Neuronal stem cell (in vitro differentiated cells): Measurements from ENCODE around the gene PLA2G4C.

ENCODE experiments used
- DNase-seq: peaks from one replicate; pipeline ENCODE4 v3.0.0-alpha.2; 2013; ENCODE audit warnings: low spot score
- H2AFZ ChIP-seq: one replicate; pipeline ENCODE4 v1.6.1; 2013; ENCODE audit warnings: mild to moderate bottlenecking, low read length, inconsistent platforms
- H2AK5ac ChIP-seq: 2 replicates; pipeline ENCODE4 v1.6.1; 2013; ENCODE audit warnings: low read depth, mild to moderate bottlenecking, inconsistent platforms, low read length, moderate library complexity, mixed read lengths
- H2BK120ac ChIP-seq: 2 replicates; pipeline ENCODE4 v1.6.1; 2013; ENCODE audit warnings: low read depth, mild to moderate bottlenecking, inconsistent platforms, low read length, moderate library complexity, mixed read lengths
- H2BK12ac ChIP-seq: one replicate; pipeline ENCODE4 v1.6.1; 2013; ENCODE audit warnings: low read length, inconsistent platforms
- H2BK15ac ChIP-seq: 2 replicates; pipeline ENCODE4 v1.6.1; 2013; ENCODE audit warnings: mild to moderate bottlenecking, low read length, inconsistent platforms, mixed read lengths
- H2BK5ac ChIP-seq: one replicate; pipeline ENCODE4 v1.6.1; 2013; ENCODE audit warnings: inconsistent platforms, mild to moderate bottlenecking, low read length, moderate library complexity
- H3K14ac ChIP-seq: one replicate; pipeline ENCODE4 v1.6.1; 2013; ENCODE audit warnings: low read length, inconsistent platforms
- H3K18ac ChIP-seq: 2 replicates; pipeline ENCODE4 v1.6.1; 2013; ENCODE audit warnings: low read length, inconsistent platforms
- H3K23ac ChIP-seq: 2 replicates; pipeline ENCODE4 v1.6.1; 2013; ENCODE audit warnings: low read depth, mild to moderate bottlenecking, mixed read lengths, low read length, inconsistent platforms; ENCODE audit not compliant: poor library complexity
- H3K27ac ChIP-seq: replicated peaks from 3 replicates; pipeline ENCODE4 v1.5.1; 2013; ENCODE audit warnings: low read length, inconsistent platforms
- H3K27me3 ChIP-seq, 3 experiments: 2 replicates each; pipeline ENCODE4 v1.6.1; 2013; ENCODE audit warnings: low read length in 3 of 3, mild to moderate bottlenecking in 2 of 3, inconsistent platforms in 1 of 3, low read depth in 1 of 3, mixed read lengths in 1 of 3, moderate library complexity in 1 of 3; ENCODE audit not compliant: control insufficient read depth in 3 of 3, insufficient read depth in 3 of 3
- H3K36me3 ChIP-seq, 2 donors: replicated peaks in 1 of 2; 2 replicates each; pipeline ENCODE4 v1.6.1; 2013; ENCODE audit warnings: low read length in 2 of 2; ENCODE audit not compliant: control insufficient read depth in 2 of 2, insufficient read depth in 2 of 2
- H3K4ac ChIP-seq: 2 replicates; pipeline ENCODE4 v1.6.1; 2013; ENCODE audit warnings: inconsistent platforms, mild to moderate bottlenecking, low read length, moderate library complexity
- H3K4me1 ChIP-seq, 2 donors: 1 replicate in 1 of 2; 2 replicates in 1 of 2; pipeline ENCODE4 v1.6.1; 2013; ENCODE audit warnings: low read length in 2 of 2, low read depth in 1 of 2; ENCODE audit not compliant: control insufficient read depth in 2 of 2, insufficient read depth in 1 of 2
- H3K4me2 ChIP-seq: one replicate; pipeline ENCODE4 v1.6.1; 2013; ENCODE audit warnings: mild to moderate bottlenecking, low read length, inconsistent platforms; ENCODE audit not compliant: insufficient read depth, poor library complexity, severe bottlenecking
- H3K4me3 ChIP-seq, 2 donors: 2 replicates each; pipeline ENCODE4 v1.5.1; 2013; ENCODE audit warnings: low read length in 2 of 2, mild to moderate bottlenecking in 2 of 2, inconsistent platforms in 1 of 2, moderate library complexity in 1 of 2
- H3K79me1 ChIP-seq: one replicate; pipeline ENCODE4 v1.6.1; 2013; ENCODE audit warnings: low read depth, mild to moderate bottlenecking, inconsistent platforms, low read length, moderate library complexity
- H3K9ac ChIP-seq: one replicate; pipeline ENCODE4 v1.6.1; 2013; ENCODE audit warnings: mild to moderate bottlenecking, low read depth, low read length, inconsistent platforms; ENCODE audit not compliant: poor library complexity
- H3K9me3 ChIP-seq, 2 donors: replicated peaks in 1 of 2; 2 replicates each; pipeline versions ENCODE3 to v1.6.1; 2013; ENCODE audit warnings: low read length in 2 of 2, mild to moderate bottlenecking in 2 of 2, inconsistent platforms in 1 of 2, low read depth in 1 of 2, mixed read lengths in 1 of 2, moderate library complexity in 1 of 2; ENCODE audit not compliant: control insufficient read depth in 2 of 2, insufficient read depth in 1 of 2
- H4K8ac ChIP-seq: one replicate; pipeline ENCODE4 v1.6.1; 2013; ENCODE audit warnings: low read depth, mild to moderate bottlenecking, inconsistent platforms, low read length, moderate library complexity
- H4K91ac ChIP-seq: one replicate; pipeline ENCODE4 v1.6.1; 2013; ENCODE audit warnings: low read length, low read depth, mild to moderate bottlenecking, inconsistent platforms; ENCODE audit not compliant: poor library complexity
- WGBS, 2 donors: extraction: QIAGEN DNeasy Blood & Tissue Kit; methylation state at CpG; one replicate each; pipeline ENCODE4 v1.1.7; 2013; ENCODE audit warnings: missing lambda C conversion rate in 2 of 2, mixed read lengths in 1 of 2; ENCODE audit not compliant: insufficient read length in 2 of 2, insufficient replicate concordance in 1 of 2; ENCODE audit errors: extremely low coverage in 2 of 2; 5-methylcytosine and 5-hydroxymethylcytosine counted together

Gene PLA2G4C

DNA sequence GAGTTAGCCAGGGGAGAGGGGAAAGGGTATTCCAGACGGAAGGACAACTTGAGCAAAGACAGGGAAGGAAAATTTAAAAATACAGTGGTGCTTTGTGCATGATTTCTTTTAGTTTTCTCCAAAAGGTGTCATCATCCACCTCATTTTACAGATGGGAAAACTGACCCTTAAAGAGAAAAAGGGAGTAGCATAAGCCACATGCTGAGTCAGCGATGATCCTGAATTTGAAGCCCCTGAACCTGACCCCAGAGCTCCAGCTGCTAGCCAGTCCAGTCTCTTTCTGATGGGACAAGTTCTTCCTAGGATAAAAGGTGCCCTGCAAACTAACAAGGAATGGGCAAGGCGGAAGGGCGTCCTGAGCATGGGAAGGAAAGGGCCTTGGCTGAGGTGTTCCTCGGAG is 77.0 kb downstream of the PLA2G4C start:
- Histone ChIP-seq H2AK5ac (no peak overlapping the region), H2AFZ (no peak overlapping the region), H3K9ac (no peak overlapping the region), H3K9me3 (no peaks in the 10 kb centered on the region), H2BK15ac (no peak overlapping the region), H3K79me1 (no peaks in the 10 kb centered on the region), H3K23ac (no peak overlapping the region), H3K27me3 (no peaks in the 10 kb centered on the region), H3K4ac (no peak overlapping the region), H3K18ac (no peak overlapping the region), H3K4me2 (no peak overlapping the region), H2BK120ac (no peak overlapping the region), H2BK5ac (no peak overlapping the region), H3K14ac (no peak overlapping the region), H2BK12ac (no peak overlapping the region), H4K8ac (no peak overlapping the region), H4K91ac (no peak overlapping the region), H3K27ac (no peak overlapping the region), H3K4me1 (no peaks in the 10 kb centered on the region), H3K36me3 (no peaks in the 10 kb centered on the region), H3K4me3 (no peak overlapping the region)
- WGBS, 2 donors, result no CpG with 5 or more reads among the region's 5 CpGs
- no peak for DNase-seq

- no CpG with 5 or more reads among the region's 10 CpGs for WGBS, 2 donors
- Histone ChIP-seq H3K27me3 (peaks cover 0 to 3% (median 0%) of the 10 kb centered on the region in 3 experiments), H3K23ac (no peak overlapping the region), H2BK120ac (no peak overlapping the region), H2BK5ac (no peak overlapping the region), H4K91ac (no peak overlapping the region), H3K36me3 (no peaks in the 10 kb centered on the region), H2AFZ (no peak overlapping the region), H3K79me1 (no peaks in the 10 kb centered on the region), H2BK12ac (no peak overlapping the region), H3K4me2 (no peak overlapping the region), H2AK5ac (no peak overlapping the region), H3K27ac (no peak overlapping the region), H3K14ac (no peak overlapping the region), H3K4me3 (no peak overlapping the region), H3K4ac (no peak overlapping the region), H3K18ac (peak overlapping the region; percentile 7), H3K9me3 (no peaks in the 10 kb centered on the region), H3K9ac (no peak overlapping the region), H3K4me1 (no peaks in the 10 kb centered on the region), H2BK15ac (no peak overlapping the region), H4K8ac (no peak overlapping the region)
- DNase-seq, result no peak
These were observed 80.5 kb downstream of the PLA2G4C start for GRCh38 chr19:48030073-48030472.

- Histone ChIP-seq H4K8ac (no peak overlapping the region), H3K79me1 (no peaks in the 10 kb centered on the region), H3K18ac (no peak overlapping the region), H3K4me2 (no peak overlapping the region), H3K27me3 (peaks cover 0 to 4% (median 0%) of the 10 kb centered on the region in 3 experiments), H2BK120ac (no peak overlapping the region), H2BK12ac (no peak overlapping the region), H3K36me3 (no peaks in the 10 kb centered on the region), H2AK5ac (no peak overlapping the region), H3K9me3 (no peaks in the 10 kb centered on the region), H3K23ac (no peak overlapping the region), H2BK15ac (no peak overlapping the region), H2BK5ac (no peak overlapping the region), H4K91ac (no peak overlapping the region), H3K9ac (no peak overlapping the region), H3K27ac (no peak overlapping the region), H2AFZ (no peak overlapping the region), H3K14ac (no peak overlapping the region), H3K4me3 (no peak overlapping the region), H3K4me1 (no peaks in the 10 kb centered on the region), H3K4ac (no peak overlapping the region)
- no CpG with 5 or more reads among the region's 7 CpGs for WGBS, 2 donors
- no peak for DNase-seq
These were observed 81.2 kb downstream of the PLA2G4C start for GRCh38 chr19:48029431-48029830.

- H3K4me2 ChIP-seq, result no peak overlapping the region
- H3K27ac ChIP-seq, result no peak overlapping the region
- no peak overlapping the region for H2BK5ac ChIP-seq
- no peak for DNase-seq
- no peak overlapping the region for H2BK12ac ChIP-seq
- no peak overlapping the region for H2AFZ ChIP-seq
- H3K36me3 ChIP-seq, result peaks cover 0 to 2% of the 10 kb centered on the region in 2 donors
- peaks cover 0 to 4% (median 0%) of the 10 kb centered on the region in 3 experiments for H3K27me3 ChIP-seq
- H4K8ac ChIP-seq, result no peak overlapping the region
- H3K4ac ChIP-seq, result no peak overlapping the region
- no peaks in the 10 kb centered on the region for H3K4me1 ChIP-seq
- no peak overlapping the region for H3K18ac ChIP-seq
- no peak overlapping the region for H2AK5ac ChIP-seq
- H3K9ac ChIP-seq, result no peak overlapping the region
- no CpG with 5 or more reads among the region's 3 CpGs for whole genome bisulfite sequencing, 2 donors
- H3K14ac ChIP-seq, result no peak overlapping the region
- H2BK15ac ChIP-seq, result no peak overlapping the region
- H2BK120ac ChIP-seq, result no peak overlapping the region
- H3K4me3 ChIP-seq, result no peak overlapping the region
- H3K23ac ChIP-seq, result no peak overlapping the region
- no peak overlapping the region for H4K91ac ChIP-seq
- no peaks in the 10 kb centered on the region for H3K9me3 ChIP-seq
- H3K79me1 ChIP-seq, result no peaks in the 10 kb centered on the region
These were observed 85.1 kb downstream of the PLA2G4C start for GRCh38 chr19:48025480-48025879.
